T-helper 1 cell (primary cell): ENCODE results near the gene SLC8A3.
A peak's percentile ranks its signal among the peaks of the same experiment; 100 is the strongest.

ENCODE experiments used
- DNase-seq, 5 donors: peaks; one replicate each; pipeline ENCODE4 v3.0.0-alpha.2; 2012 to 2020

Gene SLC8A3

GRCh38 chr14:70061108-70061507 is 127.6 kb downstream of the SLC8A3 start:
- DNase-seq: no peak

DNA sequence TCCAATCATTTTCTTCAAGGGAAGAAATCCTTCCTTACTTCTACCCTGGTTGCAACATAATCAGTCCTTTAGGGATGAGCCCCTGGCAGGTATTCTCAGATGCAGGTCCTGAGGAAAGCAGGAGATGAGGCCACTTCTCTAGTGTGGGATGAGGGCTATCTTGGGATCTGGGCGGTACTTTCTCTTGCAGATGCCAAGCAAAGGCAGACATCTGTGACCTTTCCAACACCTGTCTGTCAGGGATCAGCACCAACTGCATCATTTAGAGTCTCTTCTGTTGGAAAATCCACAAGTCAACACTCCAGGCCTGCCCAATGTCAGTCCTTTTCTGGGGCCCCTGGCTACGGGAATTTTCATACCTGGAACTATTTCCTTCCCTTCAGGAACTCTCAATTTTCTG is 129.2 kb downstream of the SLC8A3 start:
- DNase-seq: no peak

DNA sequence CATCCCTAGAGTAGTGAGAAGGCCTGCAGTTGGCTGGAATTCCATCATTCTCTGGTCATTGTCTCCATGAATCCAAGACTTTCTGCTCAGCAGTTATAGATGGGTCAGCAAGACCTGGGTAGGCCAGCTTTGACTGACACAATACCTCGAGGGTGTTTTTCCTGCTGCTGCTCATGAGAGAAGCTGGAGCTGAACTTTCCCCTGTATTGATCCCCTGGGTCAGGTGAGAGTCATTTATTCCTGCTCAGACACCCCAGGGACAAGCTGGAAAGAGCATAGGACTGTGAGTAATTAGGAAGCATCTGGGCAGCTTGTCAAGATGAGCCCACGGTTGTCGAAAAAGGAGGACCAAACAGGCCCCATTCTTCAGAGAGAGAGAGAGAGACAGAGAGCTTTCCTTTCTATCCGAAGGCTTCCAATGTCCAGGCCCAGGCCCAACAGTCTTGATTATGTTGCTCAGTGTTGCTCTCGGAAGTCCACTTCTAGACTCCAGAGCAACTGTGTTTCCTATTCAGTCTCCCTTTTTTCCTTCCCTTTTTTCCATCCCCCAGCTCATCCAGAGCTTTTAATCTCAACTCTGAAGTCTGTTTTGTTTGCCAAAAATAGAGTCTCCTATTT is 131.1 kb downstream of the SLC8A3 start:
- no peak for DNase-seq

DNA sequence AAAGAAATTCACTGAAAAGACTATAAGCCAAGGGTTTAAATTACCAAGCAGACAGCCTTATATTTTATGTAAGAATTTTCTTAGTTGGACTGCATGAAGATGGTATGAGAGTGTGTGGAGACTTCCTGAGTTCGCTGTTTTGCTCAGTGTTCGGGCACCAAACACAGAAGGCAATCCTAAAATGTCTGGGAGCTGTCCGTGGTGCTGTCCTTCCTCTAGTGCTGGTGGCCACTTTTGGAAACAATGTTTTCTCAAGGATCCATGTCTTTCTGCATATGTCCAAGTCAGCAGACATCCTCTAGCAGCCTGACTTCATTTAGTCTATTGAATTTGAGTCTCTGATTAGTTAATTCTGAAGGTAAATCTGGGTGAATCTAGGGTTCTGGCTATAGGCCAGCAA is 135.8 kb downstream of the SLC8A3 start:
- DNase-seq: no peak

DNA sequence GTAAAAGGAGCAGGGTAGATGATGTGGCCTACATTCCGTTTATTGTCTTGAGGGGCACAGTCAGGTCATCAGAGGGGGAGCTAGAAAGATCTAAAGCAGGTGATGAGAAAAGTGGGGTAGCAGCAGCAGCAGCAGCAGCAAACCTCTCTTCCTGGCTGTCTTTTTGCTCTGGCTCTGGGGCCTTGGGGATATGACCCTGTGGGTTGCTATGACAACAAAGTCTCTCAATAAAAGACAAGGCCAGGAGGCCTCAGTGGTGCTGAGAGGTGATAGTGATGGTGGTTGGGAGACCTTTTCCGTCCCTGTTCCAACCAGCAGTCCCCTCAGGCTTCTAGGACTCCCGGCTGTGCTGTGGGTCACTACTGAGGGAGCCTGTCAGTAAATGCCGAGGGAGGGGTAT is 138.6 kb downstream of the SLC8A3 start:
- no peak for DNase-seq

- DNase-seq: no peak
These were observed 139.1 kb downstream of the SLC8A3 start for GRCh38 chr14:70049605-70050004.

DNA sequence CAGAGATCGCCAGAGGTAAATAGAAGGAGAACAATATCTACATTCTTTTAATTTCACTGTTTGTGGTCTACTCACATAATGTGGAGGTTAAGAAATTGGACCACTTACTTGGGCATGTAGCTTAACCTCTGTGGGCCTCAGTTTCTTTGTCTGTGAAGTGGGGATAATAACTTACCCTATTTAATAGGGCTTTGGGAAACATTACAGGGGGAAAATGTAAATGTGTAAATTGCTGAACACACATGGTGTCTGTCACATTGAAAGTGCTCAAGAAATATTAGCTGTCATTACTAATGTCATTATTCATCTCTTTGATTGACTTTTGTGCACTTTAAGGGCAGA is 140.5 kb downstream of the SLC8A3 start:
- no peak for DNase-seq

GRCh38 chr14:70047598-70048312 is 141.0 kb downstream of the SLC8A3 start:
- no peak for DNase-seq

DNA sequence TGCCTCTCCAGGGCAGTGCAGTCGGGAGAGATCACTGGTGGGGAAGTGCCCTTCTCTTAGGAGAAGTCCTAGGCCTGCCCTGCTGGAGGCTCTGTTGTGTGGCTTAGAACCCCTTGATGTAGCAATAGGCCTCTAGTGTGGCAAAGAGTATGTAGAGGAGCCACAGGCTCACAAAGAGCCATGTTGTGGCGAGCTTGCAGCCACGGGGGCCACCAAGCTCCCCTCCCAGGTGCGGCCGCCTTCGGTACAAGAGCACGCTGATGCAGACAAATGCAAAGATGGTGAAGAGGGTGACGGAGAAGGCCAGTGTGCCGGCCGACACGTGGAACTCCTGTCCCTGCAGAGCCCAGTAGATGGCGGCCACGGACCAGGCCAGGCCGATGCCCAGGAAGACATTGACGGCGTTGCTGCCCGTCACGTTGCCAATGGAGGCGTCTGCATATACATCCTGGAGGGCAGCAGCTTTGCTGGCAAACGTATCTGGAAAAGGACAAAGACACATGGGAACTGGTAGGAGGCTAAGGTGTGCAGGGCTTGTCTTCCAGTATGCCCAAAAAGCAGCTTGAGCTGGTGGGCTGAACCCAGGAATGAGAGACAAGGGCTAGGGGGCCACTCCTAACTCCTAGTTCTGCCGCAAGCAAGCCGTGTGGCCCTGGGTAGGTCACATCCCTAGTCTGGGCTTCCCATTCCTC is 142.8 kb downstream of the SLC8A3 start:
- DNase-seq: no peak

GRCh38 chr14:70045310-70045709 is 143.4 kb downstream of the SLC8A3 start:
- DNase-seq: no peak

GRCh38 chr14:70043001-70043400 is 145.8 kb downstream of the SLC8A3 start:
- no peak for DNase-seq

DNA sequence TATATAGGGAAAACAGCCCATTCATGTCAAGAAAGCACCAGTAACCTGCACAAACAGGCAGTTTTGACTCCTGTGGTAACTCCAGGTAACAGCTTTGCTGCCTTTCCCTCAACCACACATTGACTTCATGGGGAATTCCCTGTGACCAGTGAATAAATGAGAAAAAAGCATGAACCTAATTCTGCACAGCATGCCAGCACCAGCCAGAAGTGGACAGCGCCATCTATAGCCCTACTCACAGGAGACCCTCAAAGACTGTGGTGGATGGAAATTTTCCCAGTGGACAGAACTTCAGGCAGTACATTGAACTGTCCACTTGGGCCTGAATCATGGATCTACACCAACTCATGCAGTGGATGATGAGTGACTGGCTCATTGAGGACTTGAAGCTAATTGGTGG is 152.1 kb downstream of the SLC8A3 start:
- DNase-seq: no peak

DNA sequence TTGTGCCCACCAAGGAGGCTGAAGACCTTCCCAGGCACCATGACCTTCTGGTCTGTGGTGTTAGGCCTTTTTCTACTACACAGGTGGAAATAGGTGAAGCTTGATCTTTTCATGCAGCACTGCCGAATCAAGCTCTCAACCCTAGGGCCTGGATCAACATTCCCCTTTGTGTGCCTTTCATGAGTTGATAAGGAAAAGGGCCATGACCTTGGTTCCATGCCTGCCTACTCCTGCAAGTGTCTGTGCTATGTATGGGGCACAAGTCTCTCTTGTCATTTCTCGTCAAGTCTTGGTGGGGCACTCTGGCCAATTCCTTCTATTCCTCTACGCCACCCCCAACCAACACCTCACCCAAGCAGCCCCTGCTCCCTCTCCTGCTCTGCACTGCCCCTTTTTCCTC is 154.5 kb downstream of the SLC8A3 start:
- no peak for DNase-seq

GRCh38 chr14:70033561-70033960 is 155.2 kb downstream of the SLC8A3 start:
- DNase-seq: no peak

DNA sequence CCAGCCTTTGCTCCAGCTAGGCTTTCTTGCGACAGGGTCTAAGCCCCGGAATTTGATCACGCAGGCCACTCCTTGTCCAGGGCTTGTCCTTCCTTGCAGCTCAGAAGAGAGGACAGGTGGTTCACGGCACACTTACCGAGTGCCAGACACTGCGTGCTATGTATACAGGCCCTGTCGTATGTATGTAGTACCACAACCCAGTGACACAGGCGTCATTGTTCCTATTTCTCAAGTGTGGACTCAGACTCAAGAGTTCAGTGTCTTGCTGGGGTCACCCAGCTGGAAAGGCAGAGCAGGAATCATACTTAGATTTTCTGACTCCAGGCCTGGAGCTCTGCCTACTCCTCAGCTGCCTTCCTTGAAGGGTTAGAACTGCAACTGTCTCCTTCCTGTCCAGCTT is 155.6 kb downstream of the SLC8A3 start:
- DNase-seq: no peak

DNA sequence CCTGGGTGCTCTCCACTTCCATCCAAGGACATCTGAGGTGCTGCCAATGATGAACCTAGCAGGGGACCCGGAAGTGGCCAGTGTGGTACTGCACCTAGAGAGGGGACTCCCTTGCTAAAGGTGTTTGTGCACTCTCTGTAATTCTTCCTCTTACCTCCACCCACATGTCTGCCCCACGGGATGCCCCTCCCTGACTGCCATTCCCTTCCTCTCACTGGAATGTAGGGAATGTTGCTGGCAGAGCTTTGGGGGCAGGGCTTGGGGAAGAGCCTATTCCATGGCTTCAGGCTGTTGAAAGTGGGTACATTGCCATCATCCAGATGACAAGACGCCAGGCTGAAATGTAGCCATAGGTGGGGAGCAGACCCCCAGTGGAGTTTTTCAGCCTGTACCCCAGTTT is 156.3 kb downstream of the SLC8A3 start:
- DNase-seq: no peak

GRCh38 chr14:70032016-70032415 is 156.7 kb downstream of the SLC8A3 start:
- DNase-seq: no peak

DNA sequence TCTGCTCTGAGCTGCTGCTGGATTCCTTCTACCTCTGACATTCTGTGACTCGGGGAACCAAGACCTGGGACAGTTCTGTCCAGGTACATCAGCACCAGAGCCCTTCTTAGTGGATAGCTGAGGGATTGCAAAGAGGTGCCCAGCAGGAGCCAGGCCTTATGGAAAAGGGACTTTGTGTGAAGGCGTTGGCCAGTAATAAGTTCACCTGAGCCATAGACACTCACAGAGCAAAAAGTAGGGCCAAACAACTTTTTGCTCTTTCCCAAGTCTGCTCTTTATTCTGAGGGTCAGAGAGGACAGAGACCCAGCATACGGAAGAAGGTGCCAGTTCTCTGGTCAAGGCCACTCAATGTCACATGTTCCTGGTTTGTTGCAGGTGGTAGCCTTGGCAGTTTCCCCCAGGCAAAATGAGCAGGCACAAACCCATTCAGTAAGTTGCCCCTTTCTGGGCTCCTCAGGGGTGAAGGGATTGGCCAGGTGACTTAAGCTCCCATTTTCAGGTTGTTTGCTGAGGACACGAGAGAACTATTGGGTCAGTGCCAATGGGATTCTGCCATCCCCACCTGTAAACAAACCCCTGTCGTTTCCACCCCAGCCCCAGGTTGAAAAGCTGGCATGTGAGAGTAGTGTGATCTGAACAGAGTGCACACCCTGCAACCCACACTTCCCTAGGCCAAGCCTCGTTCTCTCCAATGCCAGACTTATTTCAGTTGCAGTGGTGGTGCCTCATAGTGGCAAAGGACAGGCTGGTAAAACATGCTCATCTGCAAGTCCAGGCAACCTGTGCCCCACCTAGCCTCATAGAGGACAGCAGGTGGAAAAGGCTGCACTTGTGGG is 159.2 kb downstream of the SLC8A3 start:
- no peak for DNase-seq

DNA sequence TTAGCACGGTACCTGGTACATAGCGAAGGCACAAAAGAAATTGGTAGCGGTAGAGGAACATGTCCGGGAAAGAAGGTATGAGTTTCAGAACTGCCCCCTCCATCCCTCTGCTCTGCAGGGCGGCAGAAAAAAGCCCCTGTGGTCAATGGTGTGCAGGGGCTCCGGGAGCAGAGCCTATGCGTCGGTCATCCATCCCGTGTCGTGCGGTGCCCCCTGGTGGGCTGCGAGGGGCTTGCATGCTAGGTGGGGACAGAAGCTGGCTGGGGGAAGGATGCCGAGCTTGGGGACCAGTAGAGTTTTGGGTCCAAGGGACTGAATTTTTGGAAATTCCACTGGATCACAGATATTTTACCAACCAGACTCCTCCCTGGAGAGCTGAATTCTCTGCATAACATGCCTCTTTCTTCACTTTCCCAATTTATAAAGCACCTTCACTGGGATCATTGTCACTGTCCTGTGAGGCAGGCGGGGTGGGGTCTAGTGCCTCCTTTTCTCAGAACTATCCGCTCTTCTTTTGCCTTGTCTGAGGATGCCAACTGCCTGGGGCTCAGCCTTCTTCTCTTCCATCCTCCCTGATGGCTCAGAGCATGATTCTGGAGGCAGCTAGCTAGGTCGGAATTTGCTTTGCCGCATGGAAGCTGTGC is 160.8 kb downstream of the SLC8A3 start:
- peak in 4 of 5 donors; percentile 24 to 31 (median 28) for DNase-seq

GRCh38 chr14:70023871-70024270 is 164.9 kb downstream of the SLC8A3 start:
- no peak for DNase-seq

GRCh38 chr14:70022771-70023445 is 165.8 kb downstream of the SLC8A3 start:
- DNase-seq: no peak

- DNase-seq: no peak
These were observed 167.1 kb downstream of the SLC8A3 start for GRCh38 chr14:70021548-70022220.
